HG03571 (cell line): Measurements from ENCODE around the gene TIMM13.
A peak's percentile ranks its signal among the peaks of the same experiment; 100 is the strongest.
"Not testable (repeated sequence)": the region's sequence is repeated elsewhere in the genome, so short reads cannot be mapped to it uniquely, and the experiment has no call there.

ENCODE experiments used
- ATAC-seq: cut with Tn5 transposase; IDR thresholded peaks from one replicate; pipeline ENCODE4 v1.9.1; 2021; ENCODE audit not compliant: unreplicated experiment

Gene TIMM13

GRCh38 chr19:2427429-2428320 is at the start of gene TIMM13:
Gene TIMM13, minus strand, starts transcription at chr19:2427586. Its CDS starts 53 bp downstream, at chr19:2427533.
- peak; percentile 72 for ATAC-seq

- ATAC-seq = peak; percentile 5
These were observed 49.2 kb upstream of the TIMM13 start for GRCh38 chr19:2476451-2477140.

GRCh38 chr19:2475702-2476450 is 48.5 kb upstream of the TIMM13 start, which contains the start of gene GADD45B:
Gene GADD45B, plus strand, starts transcription at chr19:2476127. Its CDS starts 232 bp downstream, at chr19:2476359.
- ATAC-seq = peak; percentile 34

GRCh38 chr19:2475018-2475701 is 47.8 kb upstream of the TIMM13 start:
- no peak for ATAC-seq

- no peak for ATAC-seq
These were observed 47.0 kb upstream of the TIMM13 start for GRCh38 chr19:2474232-2475017.

- not testable (repeated sequence) for ATAC-seq
These were observed 42.5 kb upstream of the TIMM13 start for GRCh38 chr19:2469915-2470200.

GRCh38 chr19:2469102-2469914 is 41.9 kb upstream of the TIMM13 start:
- ATAC-seq = no peak

- ATAC-seq = no peak
These were observed 41.2 kb upstream of the TIMM13 start for GRCh38 chr19:2468596-2468995.

- no peak for ATAC-seq
These were observed 37.0 kb upstream of the TIMM13 start for GRCh38 chr19:2464389-2464788.

GRCh38 chr19:2463694-2464093 is 36.3 kb upstream of the TIMM13 start:
- ATAC-seq = not testable (repeated sequence)

- ATAC-seq = no peak
These were observed 35.4 kb upstream of the TIMM13 start for GRCh38 chr19:2462635-2463421.

- ATAC-seq = no peak
These were observed 34.6 kb upstream of the TIMM13 start for GRCh38 chr19:2461751-2462634.

GRCh38 chr19:2460245-2460644 is 32.9 kb upstream of the TIMM13 start:
- ATAC-seq = no peak

- not testable (repeated sequence) for ATAC-seq
These were observed 31.4 kb upstream of the TIMM13 start for GRCh38 chr19:2458776-2459175.

GRCh38 chr19:2458054-2458453 is 30.7 kb upstream of the TIMM13 start:
- no peak for ATAC-seq

- no peak for ATAC-seq
These were observed 30.1 kb upstream of the TIMM13 start for GRCh38 chr19:2457394-2458037.
